K562 (cell line): ENCODE results near the gene C2orf76. TPM values are rescaled to one million over a fixed set of nuclear protein-coding genes. Genes with fewer than 3 reads are reported as not detected.
A peak's percentile ranks its signal among the peaks of the same experiment; 100 is the strongest.

Experiments used
- ATAC-seq: fragments of 200-7000 bp; cut with Tn5 transposase; 3 replicates; pipeline ENCODE4 v1.9.1; 2020; ENCODE audit warnings: moderate library complexity
- BruUV-seq: library from RNA; stranded (reverse); fragments of 400-500 nt; replicated peaks from 2 replicates; lab custom pipeline; 2021; lab: Mats Ljungman, UMichigan
- CTCF ChIA-PET: fragments of 300-600 bp; formaldehyde crosslinking; extraction: SDS; loops from one replicate; lab custom pipeline; 2021; ENCODE audit warnings: low intra/inter-chr PET ratio; lab: Yijun Ruan, JAX
- POLR2A ChIA-PET: fragments of 300-600, 350-650 bp; sonication (Branson Sonifier 250); formaldehyde crosslinking; extraction: SDS; loops from one replicate; lab custom pipeline; 2021; ENCODE audit warnings: antibody characterized with exemption, inconsistent platforms; lab: Yijun Ruan, JAX
- DNase-seq, 4 experiments: peaks; one replicate each; pipeline versions ENCODE4 v3.0.0 to v3.0.0-alpha.2; 2011 to 2018; ENCODE audit warnings: low spot score in 3 of 4, mixed read lengths in 3 of 4; ENCODE audit errors: extremely low read depth in 1 of 4
- FAIRE-seq: peaks from 2 replicates; lab custom pipeline; 2011; peaks lifted over from hg19 to GRCh38; lab: Jason Lieb, UNC
- H2AFZ ChIP-seq: 2 replicates; pipeline ENCODE4 v1.6.0; 2011; ENCODE audit warnings: low read depth, low read length, control low read depth, inconsistent platforms
- H3K27ac ChIP-seq: fragments of 200-600 bp; 3 replicates; pipeline ENCODE4 v1.8.0; 2011; ENCODE audit warnings: low read depth, mild to moderate bottlenecking, control low read depth, inconsistent platforms, low read length, moderate library complexity, mixed read lengths; ENCODE audit errors: extremely low read depth
- H3K27me3 ChIP-seq, 2 experiments: fragments of 300-600 bp in 1 of 2; 2 replicates in 1 of 2; 3 replicates in 1 of 2; pipeline versions ENCODE4 v1.6.0 to v1.8.0; 2011; ENCODE audit warnings: inconsistent platforms in 2 of 2, low read length in 2 of 2, mild to moderate bottlenecking in 1 of 2, mixed read lengths in 1 of 2, moderate library complexity in 1 of 2; ENCODE audit not compliant: control insufficient read depth in 2 of 2, insufficient read depth in 2 of 2
- H3K36me3 ChIP-seq: fragments of 300-600 bp; 3 replicates; pipeline ENCODE4 v1.8.0; 2011; ENCODE audit warnings: mild to moderate bottlenecking, low read length, inconsistent platforms; ENCODE audit not compliant: control insufficient read depth, insufficient read depth
- H3K4me1 ChIP-seq, 2 experiments: fragments of 200-600 bp in 1 of 2; replicated peaks in 1 of 2; 2 replicates in 1 of 2; 3 replicates in 1 of 2; pipeline versions ENCODE4 v1.5.1 to v1.8.0; 2011; ENCODE audit warnings: inconsistent platforms in 2 of 2, low read length in 2 of 2, mild to moderate bottlenecking in 1 of 2, mixed read lengths in 1 of 2, moderate library complexity in 1 of 2; ENCODE audit not compliant: control insufficient read depth in 2 of 2, insufficient read depth in 2 of 2
- H3K4me2 ChIP-seq: 2 replicates; pipeline ENCODE4 v1.6.1; 2011; ENCODE audit warnings: low read length, control low read depth, inconsistent platforms, mixed read lengths; ENCODE audit not compliant: insufficient read depth
- H3K4me3 ChIP-seq: fragments of 200-600 bp; sonication (generic), shearing (Covaris generic); 2 replicates; pipeline ENCODE4 v1.5.1; 2016; ENCODE audit warnings: control low read depth, inconsistent platforms
- H3K79me2 ChIP-seq: fragments of 200-600 bp; 3 replicates; pipeline ENCODE4 v1.8.0; 2011; ENCODE audit warnings: low read length, inconsistent platforms; ENCODE audit not compliant: control insufficient read depth, insufficient read depth
- H3K9ac ChIP-seq, 2 experiments: 2 replicates each; pipeline versions ENCODE4 v1.6.0 to v1.6.1; 2011; ENCODE audit warnings: low read depth in 2 of 2, low read length in 2 of 2, control low read depth in 1 of 2, inconsistent platforms in 1 of 2, mild to moderate bottlenecking in 1 of 2, mixed read lengths in 1 of 2; ENCODE audit not compliant: insufficient read depth in 1 of 2
- H3K9me1 ChIP-seq: one replicate; pipeline ENCODE4 v1.6.0; 2011; ENCODE audit warnings: inconsistent platforms, mild to moderate bottlenecking, low read length, moderate library complexity; ENCODE audit not compliant: control insufficient read depth, insufficient read depth
- H3K9me3 ChIP-seq: replicated peaks from 2 replicates; pipeline ENCODE4 v1.5.1; 2011; ENCODE audit warnings: low read depth, low read length, inconsistent platforms; ENCODE audit not compliant: control insufficient read depth, insufficient read depth
- H4K20me1 ChIP-seq: replicated peaks from 2 replicates; pipeline ENCODE4 v1.6.1; 2011; ENCODE audit warnings: low read length, inconsistent platforms, mixed read lengths; ENCODE audit not compliant: control insufficient read depth, insufficient read depth
- HDAC8 ChIP-seq: fragments of 450-650 bp; IDR thresholded peaks from 2 replicates; pipeline ENCODE4 v1.6.1; 2016; ENCODE audit warnings: mild to moderate bottlenecking, missing genetic modification characterization, moderate library complexity, missing compliant biosample characterization
- NFIC ChIP-seq: fragments of 450-650 bp; IDR thresholded peaks from 2 replicates; pipeline ENCODE4 v1.6.1; 2017; ENCODE audit warnings: mild to moderate bottlenecking, inconsistent platforms
- NFIX ChIP-seq: fragments of 250-450 bp; sonication (Bioruptor Pico); IDR thresholded peaks from 2 replicates; pipeline ENCODE4 v1.4.0; 2020; ENCODE audit warnings: low read depth, mild to moderate bottlenecking, moderate library complexity
- SMC3 ChIP-seq: conservative IDR thresholded peaks from 2 replicates; pipeline ENCODE4 v1.6.1; 2011; ENCODE audit warnings: low read depth, low read length, improper control_type of control experiment; ENCODE audit not compliant: insufficient read depth
- WGBS: fragments of 100-300 bp; shearing (Covaris generic); methylation state at CpG from one replicate; pipeline ENCODE4 v1.1.6; 2016; ENCODE audit warnings: low coverage, mixed read lengths; ENCODE audit not compliant: insufficient coverage; ENCODE audit errors: missing lambda C conversion rate; 5-methylcytosine and 5-hydroxymethylcytosine counted together
- in situ Hi-C: fragments of 300-500 bp; cut with MboI; formaldehyde crosslinking; loops from 4 replicates; pipeline ENCODE4 v1.15.0; 2018; ENCODE audit warnings: inconsistent platforms, mixed read lengths
- intact Hi-C: fragments of 100-400 bp; cut with micrococcal nuclease; formaldehyde crosslinking; loops from 2 replicates; pipeline ENCODE4 v1.14.2; 2022
- polyA plus RNA-seq, 8 experiments: library from polyadenylated mRNA; depleted of rRNA in 4 of 8; stranded (reverse) in 5 of 8; unstranded in 3 of 8; fragments of >200 nt; fragmentation: Nextera tagmentation in 2 of 8; fragmentation: Illumina TruSeq in 1 of 8; extraction: Ambion mirVana in 2 of 8; extraction: Trizol in 1 of 8; gene quantifications; 2 replicates each; pipeline versions ENCODE4 v1.2.1 to v1.2.3, GENCODE V29; 2011 to 2014; ENCODE audit warnings: inconsistent platforms in 1 of 8, missing spikeins in 1 of 8
- total RNA-seq, 7 experiments: library from RNA; depleted of rRNA in 6 of 7; stranded (reverse); fragments of >200 nt in 6 of 7; fragmentation: Illumina TruSeq in 2 of 7; extraction: Trizol in 2 of 7; gene quantifications; 2 replicates each; pipeline versions ENCODE4 v1.2.1 to v1.2.3, GENCODE V29; 2011 to 2021; ENCODE audit warnings: low replicate concordance in 1 of 7

C2orf76 gene
- total and polyA plus RNA-seq, 9 of the 15 experiments (the other 6 are each of a cell fraction or from before 2014, with no cell fraction given), result 4.8 to 26.2 (median 14.5) TPM

GRCh38 chr2:119383410-119384140 lies 16.9 kb upstream of the C2orf76 start:
- intact Hi-C loops, result no loop called here
- no peak overlapping the region for H3K4me2 ChIP-seq
- no peak overlapping the region for H3K9ac ChIP-seq
- H3K36me3 ChIP-seq, result no peaks in the 10 kb centered on the region
- H2AFZ ChIP-seq, result no peak overlapping the region
- CTCF ChIA-PET, result no interaction called here
- H3K27ac ChIP-seq, result no peak overlapping the region
- TF ChIP-seq NFIX (CRISPR knock-in tag) (peak; percentile 73), NFIC (peak; percentile 78), SMC3 (no peak)
- TF ChIP-seq, all 486 proteins: peak for 2
- DNase-seq, result no peak
- Histone ChIP-seq H3K27me3 (peaks cover 4 to 15% of the 10 kb centered on the region in 2 experiments; a peak in 3 of 5 replicates), H3K4me3 (no peak overlapping the region), H3K9me3 (no peaks in the 10 kb centered on the region), H3K4me1 (peaks cover 0 to 8% of the 10 kb centered on the region in 2 experiments; a peak in 3 of 5 replicates), H3K9me1 (no peaks in the 10 kb centered on the region), H3K79me2 (no peaks in the 10 kb centered on the region), H4K20me1 (no peaks in the 10 kb centered on the region)
- ATAC-seq, result no peak
- BruUV-seq, result no TSS peak
- 3% methylated on average over 6 of the region's 6 CpGs for WGBS
- in situ Hi-C loops, result no loop called here
- POLR2A ChIA-PET, result interaction anchor here (0.7 kb wide), 1 partner anchor 135 kb away, joined by 3 read pairs; no protein-coding TSS in a partner anchor
- no peak for FAIRE-seq

DNA sequence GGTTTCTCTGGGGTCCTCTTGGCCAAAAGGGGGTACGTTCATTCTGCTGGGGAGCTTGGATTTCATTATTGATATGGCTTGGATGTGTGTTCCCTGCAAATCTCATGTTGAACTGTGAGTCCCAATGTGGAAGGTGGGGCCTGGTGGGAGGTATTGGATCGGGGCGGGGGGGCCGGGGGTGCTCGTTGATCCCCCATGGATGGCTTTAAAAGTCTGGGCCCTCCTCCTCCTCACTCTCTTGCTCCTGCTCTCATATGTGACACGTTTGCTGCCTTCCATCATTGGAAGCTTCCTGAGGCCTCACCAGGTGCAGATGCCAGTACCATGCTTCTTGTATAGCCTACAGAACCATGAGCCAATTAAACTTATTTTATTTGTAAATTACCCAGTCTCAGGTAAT lies 11.9 kb upstream of the C2orf76 start:
- no peak for DNase-seq
- H3K4me3 ChIP-seq, result no peak overlapping the region
- H3K4me2 ChIP-seq, result no peak overlapping the region
- H4K20me1 ChIP-seq, result no peaks in the 10 kb centered on the region
- FAIRE-seq, result no peak
- ChIA-PET CTCF (no interaction called here), POLR2A (interaction anchor here (1.7 kb wide), 1 partner anchor 12 kb away, joined by 11 read pairs; the partner anchor contains the start of genes C2orf76 and DBI)
- WGBS, result 0% methylated on average over 3 of the region's 6 CpGs
- no peaks in the 10 kb centered on the region for H3K9me3 ChIP-seq
- H3K36me3 ChIP-seq, result no peaks in the 10 kb centered on the region
- no TSS peak for BruUV-seq
- no peak overlapping the region for H3K9ac ChIP-seq
- H3K79me2 ChIP-seq, result no peaks in the 10 kb centered on the region
- no peak overlapping the region for H3K27ac ChIP-seq
- no peak for ATAC-seq
- H3K9me1 ChIP-seq, result no peaks in the 10 kb centered on the region
- peaks cover 4 to 16% of the 10 kb centered on the region in 2 experiments; a peak in 3 of 5 replicates for H3K27me3 ChIP-seq
- in situ Hi-C loops, result no loop called here
- H3K4me1 ChIP-seq, result peaks cover 0 to 2% of the 10 kb centered on the region in 2 experiments; a peak in 3 of 5 replicates
- intact Hi-C loops, result no loop called here
- no peak overlapping the region for H2AFZ ChIP-seq
- TF ChIP-seq HDAC8 (tag), result no peak
